ENCODE data around the gene VPS4A. TPM values are rescaled to one million over a fixed set of nuclear protein-coding genes. Genes with fewer than 3 reads are reported as not detected.
A peak's percentile ranks its signal among the peaks of the same experiment; 100 is the strongest.

VPS4A gene
- total and polyA plus RNA-seq, 2 of the 8 experiments (the other 6 are each of a cell fraction or from before 2014, with no cell fraction given), result 14.1 to 24.1 TPM

DNA sequence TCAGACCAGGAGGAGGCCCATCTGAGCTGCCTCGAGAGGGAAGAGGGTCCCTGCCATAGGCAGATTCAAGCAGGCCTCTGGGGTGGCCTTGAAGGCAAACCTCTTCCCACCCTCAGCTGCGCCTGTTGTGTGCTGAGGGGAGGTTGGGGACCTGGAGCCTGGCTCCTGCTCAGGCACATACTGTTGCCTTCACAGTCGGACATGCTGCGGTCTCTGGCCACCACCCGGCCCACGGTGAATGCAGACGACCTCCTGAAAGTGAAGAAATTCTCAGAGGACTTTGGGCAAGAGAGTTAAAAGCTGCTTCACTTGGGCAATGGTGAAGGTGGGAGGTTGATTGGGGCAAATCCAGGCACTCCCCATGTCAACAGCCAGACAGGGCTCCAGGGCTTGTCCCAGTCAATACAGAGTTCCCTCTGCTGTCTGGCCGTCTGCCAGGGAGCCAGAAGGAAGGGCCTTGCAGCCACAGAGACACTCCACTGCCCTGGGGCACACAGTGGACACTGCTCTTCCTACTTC is 12.9 kb downstream of the VPS4A start:
- peaks cover 25 to 93% (median 53%) of the 10 kb centered on the region in 4 experiments for H3K36me3 ChIP-seq (ENCODE audit: control insufficient read depth in 2 of 4, insufficient read depth in 4 of 4, low read length in 3 of 4)
- ChIA-PET POLR2A (ENCODE audit: partially characterized antibody) (interaction anchor here (24.8 to 29.8 kb wide), 2 partner anchors 3 to 13 kb away, joined by 497 read pairs; partner anchors contain the start of genes COG8, NIP7, PDF and TMED6), CTCF (ENCODE audit: partially characterized antibody) (interaction anchor here (0.6 to 3.4 kb wide), 3 partner anchors 15 to 1110 kb away, joined by 3 to 10 read pairs (median 3); partner anchors contain the start of genes COG8 and NIP7)
- H2AK5ac ChIP-seq (ENCODE audit: low read depth, low read length), result no peak overlapping the region
- FAIRE-seq, result no peak
- H4K5ac ChIP-seq (ENCODE audit: insufficient read length, low read depth, low read length), result no peak overlapping the region
- no peak overlapping the region for H2AFZ ChIP-seq (ENCODE audit: low read length)
- H3K14ac ChIP-seq (ENCODE audit: insufficient read length), result no peak overlapping the region
- TF ChIP-seq POLR2A (IDR thresholded peaks at IDR 0.05; ENCODE audit: control extremely low read depth in 1 of 2, low read depth in 2 of 2, low read length in 2 of 2) (0 out of 3 replicates have a peak, but pooled peaks of 1 of the 2 experiments have one; percentile 48), TAF1 (IDR thresholded peaks at IDR 0.05; ENCODE audit: low read depth, low read length) (no peak), POLR2AphosphoS5 (IDR thresholded peaks at IDR 0.05; ENCODE audit: low read depth, low read length) (peak; percentile 30; the same call in 1 of the 2 replicates), KDM1A (IDR thresholded peaks at IDR 0.05; ENCODE audit: borderline replicate concordance, low read length) (no peak)
- TF ChIP-seq, protein P1, sequence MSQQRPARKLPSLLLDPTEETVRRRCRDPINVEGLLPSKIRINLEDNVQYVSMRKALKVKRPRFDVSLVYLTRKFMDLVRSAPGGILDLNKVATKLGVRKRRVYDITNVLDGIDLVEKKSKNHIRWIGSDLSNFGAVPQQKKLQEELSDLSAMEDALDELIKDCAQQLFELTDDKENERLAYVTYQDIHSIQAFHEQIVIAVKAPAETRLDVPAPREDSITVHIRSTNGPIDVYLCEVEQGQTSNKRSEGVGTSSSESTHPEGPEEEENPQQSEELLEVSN (IDR thresholded peaks at IDR 0.05), result no peak
- H3K9me3 ChIP-seq (ENCODE audit: insufficient read depth in 2 of 2, low read depth in 1 of 2, low read length in 1 of 2), result no peaks in the 10 kb centered on the region
- peaks cover 16% of the 10 kb centered on the region for H3K79me1 ChIP-seq (ENCODE audit: low read depth, low read length)
- no peak overlapping the region for H3K56ac ChIP-seq (replicated peaks; ENCODE audit: insufficient read length, low read depth, low read length)
- 93% methylated on average over 8 of the region's 8 CpGs; no CpG with 5 or more reads in 1 of the 2 experiments for WGBS, 2 experiments (ENCODE audit: extremely low coverage in 1 of 2, insufficient coverage in 1 of 2, insufficient read length in 1 of 2, insufficient replicate concordance in 2 of 2, low coverage in 1 of 2, low lambda C conversion rate in 2 of 2, missing lambda C conversion rate in 1 of 2)
- peaks cover 4 to 58% of the 10 kb centered on the region in 2 experiments for H3K79me2 ChIP-seq (ENCODE audit: control insufficient read depth in 1 of 2, insufficient read depth in 2 of 2, low read length in 2 of 2)
- H2BK20ac ChIP-seq (ENCODE audit: low read length), result no peak overlapping the region
- H3K4ac ChIP-seq (replicated peaks; ENCODE audit: insufficient read length, low read depth, low read length), result no peak overlapping the region
- no peak for DNase-seq (ENCODE audit: low read depth in 1 of 2, low spot score in 2 of 2)
- no peak overlapping the region for H3K27ac ChIP-seq (ENCODE audit: low read depth, low read length)
- H4K91ac ChIP-seq (replicated peaks; ENCODE audit: insufficient read length, low read length), result no peak overlapping the region
- no peak overlapping the region for H3K4me3 ChIP-seq (ENCODE audit: extremely low read depth in 1 of 4, insufficient read depth in 2 of 4, low read depth in 3 of 4, low read length in 4 of 4)
- H3K23ac ChIP-seq (ENCODE audit: insufficient read length), result no peak overlapping the region
- peaks cover 5 to 9% (median 7%) of the 10 kb centered on the region in 4 experiments for H3K4me1 ChIP-seq (replicated peaks in 1 of 4; ENCODE audit: control insufficient read depth in 3 of 4, insufficient read depth in 4 of 4, low read length in 3 of 4)
- H2BK120ac ChIP-seq (replicated peaks; ENCODE audit: low read depth, low read length), result no peak overlapping the region
- H3K27me3 ChIP-seq (replicated peaks in 1 of 4; ENCODE audit: control insufficient read depth in 3 of 4, extremely low read depth in 1 of 4, insufficient read depth in 3 of 4, low read length in 3 of 4), result no peaks in the 10 kb centered on the region
- no peak overlapping the region for H3K4me2 ChIP-seq (ENCODE audit: insufficient read depth in 1 of 2, low read depth in 2 of 2, low read length in 2 of 2)
- H2BK12ac ChIP-seq (ENCODE audit: low read depth, low read length), result no peak overlapping the region
- H4K8ac ChIP-seq (ENCODE audit: extremely low read depth, insufficient read depth, low read length), result no peak overlapping the region; the same call in 1 of the 2 replicates
- no peak overlapping the region; a peak in 1 of 7 replicates for H3K9ac ChIP-seq (replicated peaks in 1 of 4; ENCODE audit: extremely low read depth in 1 of 4, low read depth in 3 of 4, low read length in 3 of 4)
- peaks cover 13 to 41% of the 10 kb centered on the region in 2 experiments for H4K20me1 ChIP-seq (replicated peaks in 1 of 2; ENCODE audit: control insufficient read depth in 1 of 2, insufficient read depth in 2 of 2, low read length in 2 of 2)
- no peak overlapping the region for H2BK5ac ChIP-seq (ENCODE audit: low read depth, low read length)
- H3K18ac ChIP-seq (ENCODE audit: extremely low read depth, low read length), result no peak overlapping the region
- peaks cover 3% of the 10 kb centered on the region; the same call in 1 of the 2 replicates for H3K23me2 ChIP-seq (ENCODE audit: low read depth, low read length)
- H2BK15ac ChIP-seq (ENCODE audit: low read length), result no peak overlapping the region

Data from H1 (cell line).